ENCODE results near the gene SCD5.

SCD5 gene

DNA sequence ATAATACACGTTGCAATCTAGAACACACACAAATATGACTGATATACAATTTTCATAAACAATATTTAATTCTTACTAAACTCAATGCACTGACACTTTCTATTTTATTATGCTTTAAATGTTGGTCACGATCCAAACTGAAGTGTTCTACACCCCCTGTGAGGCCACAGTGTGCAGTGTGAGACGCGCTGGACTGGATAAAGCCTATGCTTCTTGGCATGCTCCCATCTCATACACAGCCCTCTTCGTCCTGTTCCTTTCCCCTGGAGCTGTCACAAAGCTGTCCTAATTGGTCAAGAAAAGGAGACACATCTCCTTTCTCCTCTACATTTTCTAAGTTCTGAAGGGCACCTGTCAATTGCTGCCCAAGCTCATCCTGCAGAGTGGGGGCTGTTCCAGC, 72.0 kb downstream of the SCD5 start:
- no peak overlapping the region for H3K4me3 ChIP-seq (ENCODE audit: low read length)
- DNase-seq (ENCODE audit: low read depth): no peak
- TF ChIP-seq CTCF (IDR thresholded peaks at IDR 0.05; ENCODE audit: insufficient read depth, low read depth, low read length, missing control alignments): no peak

DNA sequence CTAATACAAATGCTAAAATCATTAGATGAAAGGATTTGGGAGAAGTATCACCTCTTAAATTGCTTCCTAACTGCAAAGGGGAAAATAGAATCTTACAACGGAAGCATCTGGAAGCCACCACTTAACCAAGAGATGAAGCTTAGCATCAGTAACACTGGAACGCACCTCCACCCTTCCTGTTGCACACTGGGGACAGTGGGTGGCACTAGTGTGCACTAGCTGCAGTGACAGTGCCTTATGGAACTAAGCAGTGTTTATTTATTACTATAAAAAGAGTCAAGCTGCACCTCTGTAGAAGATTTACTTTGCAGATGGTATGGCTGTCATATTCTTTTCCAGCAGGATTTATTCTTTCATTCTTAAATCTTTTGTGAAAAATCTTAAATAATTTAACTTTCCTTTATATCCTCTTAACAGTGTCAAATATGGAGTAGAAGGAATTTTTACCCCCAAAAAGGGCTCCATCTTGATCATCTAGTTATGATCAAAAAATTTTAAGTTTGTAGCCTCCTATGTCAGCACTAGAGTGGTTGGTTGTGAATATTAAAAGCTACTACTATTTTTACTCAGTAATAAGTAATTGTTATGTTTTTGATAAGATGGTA, 76.7 kb downstream of the SCD5 start:
- peak; percentile 74 for TF ChIP-seq CTCF (IDR thresholded peaks at IDR 0.05; ENCODE audit: insufficient read depth, low read depth, low read length, missing control alignments)
- no peak overlapping the region for H3K4me3 ChIP-seq (ENCODE audit: low read length)
- DNase-seq (ENCODE audit: low read depth): peak; percentile 33

- no peak overlapping the region for H3K4me3 ChIP-seq (ENCODE audit: low read length)
- DNase-seq (ENCODE audit: low read depth): no peak
- no peak for TF ChIP-seq CTCF (IDR thresholded peaks at IDR 0.05; ENCODE audit: insufficient read depth, low read depth, low read length, missing control alignments)
These were observed 80.2 kb downstream of the SCD5 start for GRCh38 chr4:82718162-82718940.

GRCh38 chr4:82715731-82716617, 82.6 kb downstream of the SCD5 start:
- DNase-seq (ENCODE audit: low read depth): peak; percentile 87

DNA sequence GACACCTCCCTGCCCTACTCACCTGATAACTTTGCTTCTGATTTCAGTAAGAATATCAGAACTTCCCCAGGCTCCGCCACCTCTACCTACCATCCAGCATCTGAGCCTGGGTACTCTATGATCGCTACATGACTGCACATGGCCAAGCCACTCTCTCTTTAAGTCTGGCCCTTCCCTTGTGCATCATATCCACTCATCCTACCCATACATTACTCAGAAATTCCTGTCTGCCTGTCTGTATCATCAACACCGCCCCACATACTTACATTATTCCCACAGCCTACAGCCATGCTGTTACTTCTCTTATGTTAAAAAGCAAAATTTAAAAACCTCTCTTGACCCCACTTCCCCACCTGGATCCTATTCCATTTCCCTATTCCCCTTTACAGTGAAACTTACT, 84.7 kb downstream of the SCD5 start:
- no peak overlapping the region for H3K4me3 ChIP-seq (ENCODE audit: low read length)
- no peak for TF ChIP-seq CTCF (IDR thresholded peaks at IDR 0.05; ENCODE audit: insufficient read depth, low read depth, low read length, missing control alignments)
- DNase-seq (ENCODE audit: low read depth): peak; percentile 90

More at GRCh38 chr4:82715731-82716617, 82.6 kb downstream of the SCD5 start:
- no peak overlapping the region for H3K4me3 ChIP-seq (ENCODE audit: low read length)
- no peak for TF ChIP-seq CTCF (IDR thresholded peaks at IDR 0.05; ENCODE audit: insufficient read depth, low read depth, low read length, missing control alignments)

DNA sequence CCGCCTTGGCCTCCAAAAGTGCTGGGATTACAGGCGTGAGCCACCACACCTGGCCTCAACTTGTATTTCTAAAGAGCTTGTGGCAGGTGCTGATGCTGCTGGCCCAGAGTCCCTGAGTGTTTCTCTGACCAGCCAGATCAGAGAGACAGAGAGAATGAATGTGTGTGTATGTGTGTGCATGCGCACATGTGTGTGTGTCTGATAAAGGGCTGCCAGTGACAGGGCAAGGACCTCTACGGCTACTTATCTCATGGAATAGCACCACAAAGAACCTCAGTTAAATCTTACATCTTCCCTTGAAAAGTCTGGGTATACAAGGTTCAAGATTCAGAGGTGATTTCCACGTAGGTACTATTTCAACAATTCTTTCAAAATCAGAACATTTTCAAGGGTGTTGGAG, 86.0 kb downstream of the SCD5 start:
- H3K4me3 ChIP-seq (ENCODE audit: low read length): no peak overlapping the region
- no peak for DNase-seq (ENCODE audit: low read depth)
- TF ChIP-seq CTCF (IDR thresholded peaks at IDR 0.05; ENCODE audit: insufficient read depth, low read depth, low read length, missing control alignments): no peak

Data from epithelial cell of esophagus (primary cell).